ENCODE results near the gene SIK3. TPM values are rescaled to one million over a fixed set of nuclear protein-coding genes. Genes with fewer than 3 reads are reported as not detected.

SIK3 gene
- total and polyA plus RNA-seq, 8 donors = 11.1 to 27.3 (median 24.0) TPM

GRCh38 chr11:116953530-116954285, 144.5 kb downstream of the SIK3 start:
- TF ChIP-seq, protein P1, sequence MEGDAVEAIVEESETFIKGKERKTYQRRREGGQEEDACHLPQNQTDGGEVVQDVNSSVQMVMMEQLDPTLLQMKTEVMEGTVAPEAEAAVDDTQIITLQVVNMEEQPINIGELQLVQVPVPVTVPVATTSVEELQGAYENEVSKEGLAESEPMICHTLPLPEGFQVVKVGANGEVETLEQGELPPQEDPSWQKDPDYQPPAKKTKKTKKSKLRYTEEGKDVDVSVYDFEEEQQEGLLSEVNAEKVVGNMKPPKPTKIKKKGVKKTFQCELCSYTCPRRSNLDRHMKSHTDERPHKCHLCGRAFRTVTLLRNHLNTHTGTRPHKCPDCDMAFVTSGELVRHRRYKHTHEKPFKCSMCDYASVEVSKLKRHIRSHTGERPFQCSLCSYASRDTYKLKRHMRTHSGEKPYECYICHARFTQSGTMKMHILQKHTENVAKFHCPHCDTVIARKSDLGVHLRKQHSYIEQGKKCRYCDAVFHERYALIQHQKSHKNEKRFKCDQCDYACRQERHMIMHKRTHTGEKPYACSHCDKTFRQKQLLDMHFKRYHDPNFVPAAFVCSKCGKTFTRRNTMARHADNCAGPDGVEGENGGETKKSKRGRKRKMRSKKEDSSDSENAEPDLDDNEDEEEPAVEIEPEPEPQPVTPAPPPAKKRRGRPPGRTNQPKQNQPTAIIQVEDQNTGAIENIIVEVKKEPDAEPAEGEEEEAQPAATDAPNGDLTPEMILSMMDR (IDR thresholded peaks at IDR 0.05) = no peak
- 81 to 82% methylated on average over 6 of the region's 6 CpGs for WGBS, 2 donors
- ATAC-seq = no peak

GRCh38 chr11:116951762-116952161, 146.5 kb downstream of the SIK3 start:
- Histone ChIP-seq H3K4me3 (no peak overlapping the region), H3K27me3 (no peaks in the 10 kb centered on the region), H3K36me3 (peaks cover 0 to 30% (median 0%) of the 10 kb centered on the region in 3 donors), H3K4me1 (peaks cover 0 to 3% (median 0%) of the 10 kb centered on the region in 3 donors), H3K9me3 (no peaks in the 10 kb centered on the region), H3K27ac (no peak overlapping the region)
- no peak for FAIRE-seq
- WGBS, 2 donors = 94 to 98% methylated on average over 3 of the region's 3 CpGs
- no peak for ATAC-seq
- TF ChIP-seq, protein P1 (IDR thresholded peaks at IDR 0.05) = no peak
- no peak for DNase-seq
- intact Hi-C loops (cut with DNase I) = no loop called here

More at GRCh38 chr11:116953530-116954285, 144.5 kb downstream of the SIK3 start:
- no peaks in the 10 kb centered on the region for H3K9me3 ChIP-seq
- H3K27ac ChIP-seq = no peak overlapping the region
- H3K4me1 ChIP-seq = peaks cover 0 to 3% (median 0%) of the 10 kb centered on the region in 3 donors
- intact Hi-C loops (cut with DNase I) = no loop called here
- FAIRE-seq (no peak), DNase-seq (no peak)
- no peak overlapping the region for H3K4me3 ChIP-seq
- peaks cover 0 to 30% (median 0%) of the 10 kb centered on the region in 3 donors for H3K36me3 ChIP-seq
- H3K27me3 ChIP-seq = no peaks in the 10 kb centered on the region

- no peak overlapping the region for H3K27ac ChIP-seq
- intact Hi-C loops (cut with DNase I) = no loop called here
- no peaks in the 10 kb centered on the region for H3K9me3 ChIP-seq
- FAIRE-seq = no peak
- TF ChIP-seq, protein P1 (IDR thresholded peaks at IDR 0.05) = no peak
- DNase-seq = no peak
- peaks cover 0 to 3% (median 0%) of the 10 kb centered on the region in 3 donors for H3K4me1 ChIP-seq
- peaks cover 0 to 25% (median 0%) of the 10 kb centered on the region in 3 donors for H3K36me3 ChIP-seq
- H3K4me3 ChIP-seq = no peak overlapping the region
- H3K27me3 ChIP-seq = no peaks in the 10 kb centered on the region
- ATAC-seq = no peak
- WGBS, 2 donors = 90 to 94% methylated on average over 4 of the region's 4 CpGs
Observed at GRCh38 chr11:116950210-116950609, 148.0 kb downstream of the SIK3 start.

DNA sequence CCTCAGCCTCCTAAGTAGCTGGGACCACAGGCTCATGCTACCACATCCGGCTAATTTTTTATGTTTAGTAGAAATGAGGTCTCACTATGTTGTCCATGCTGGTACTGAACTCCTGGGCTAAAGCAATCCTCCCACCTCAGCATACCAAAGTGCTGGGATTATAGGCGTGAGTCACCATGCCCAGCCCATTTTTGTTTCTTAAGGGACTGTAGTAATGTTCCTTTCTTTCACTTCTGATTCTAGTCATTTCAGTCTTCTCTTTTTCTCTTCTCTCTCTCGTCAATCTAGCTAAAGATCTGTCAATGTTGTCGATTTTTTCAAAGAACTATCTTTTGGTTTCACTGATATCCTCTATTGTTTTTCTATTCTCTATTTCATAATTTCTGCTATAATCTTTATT, 149.8 kb downstream of the SIK3 start:
- Histone ChIP-seq H3K27me3 (no peaks in the 10 kb centered on the region), H3K36me3 (peaks cover 0 to 9% (median 0%) of the 10 kb centered on the region in 3 donors), H3K4me1 (peaks cover 0 to 3% (median 0%) of the 10 kb centered on the region in 3 donors), H3K4me3 (no peak overlapping the region), H3K27ac (no peak overlapping the region), H3K9me3 (no peaks in the 10 kb centered on the region)
- DNase-seq = no peak
- WGBS, 2 donors = 91 to 96% methylated on average over 4 of the region's 4 CpGs
- intact Hi-C loops (cut with DNase I) = no loop called here
- no peak for FAIRE-seq
- TF ChIP-seq, protein P1 (IDR thresholded peaks at IDR 0.05) = no peak
- no peak for ATAC-seq

DNA sequence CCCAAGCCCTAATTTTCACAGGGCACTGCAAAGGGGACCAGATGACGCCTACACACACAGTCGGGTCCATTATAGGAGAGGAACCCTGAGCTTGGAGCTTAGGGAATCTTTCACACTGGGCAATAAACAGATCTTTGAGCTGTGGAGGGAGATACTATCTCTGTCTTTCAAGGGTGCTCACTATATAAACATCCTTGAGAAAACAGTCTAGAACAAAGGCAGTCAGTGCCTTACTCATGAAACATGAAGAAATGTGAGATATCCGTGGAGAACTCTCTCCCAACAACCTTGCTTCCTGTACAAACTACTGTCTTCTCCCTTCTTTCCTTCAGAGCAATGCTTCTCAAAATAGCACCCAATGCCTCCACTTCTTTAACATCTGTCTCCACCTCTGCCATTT, 151.8 kb downstream of the SIK3 start:
- H3K9me3 ChIP-seq = no peaks in the 10 kb centered on the region

More for the DNA sequence above, 151.8 kb downstream of the SIK3 start:
- WGBS, 2 donors = 88 to 92% methylated on average over 3 of the region's 3 CpGs
- H3K36me3 ChIP-seq = peaks cover 0 to 9% (median 0%) of the 10 kb centered on the region in 3 donors
- ATAC-seq = no peak
- no peaks in the 10 kb centered on the region for H3K4me1 ChIP-seq
- no peaks in the 10 kb centered on the region for H3K27me3 ChIP-seq
- no peak overlapping the region for H3K27ac ChIP-seq
- no peak for FAIRE-seq
- TF ChIP-seq, protein P1 (IDR thresholded peaks at IDR 0.05) = no peak
- no peak for DNase-seq
- no peak overlapping the region for H3K4me3 ChIP-seq
- intact Hi-C loops (cut with DNase I) = no loop called here
